Measurements from ENCODE around the gene GPR183.

Gene GPR183, protein sequence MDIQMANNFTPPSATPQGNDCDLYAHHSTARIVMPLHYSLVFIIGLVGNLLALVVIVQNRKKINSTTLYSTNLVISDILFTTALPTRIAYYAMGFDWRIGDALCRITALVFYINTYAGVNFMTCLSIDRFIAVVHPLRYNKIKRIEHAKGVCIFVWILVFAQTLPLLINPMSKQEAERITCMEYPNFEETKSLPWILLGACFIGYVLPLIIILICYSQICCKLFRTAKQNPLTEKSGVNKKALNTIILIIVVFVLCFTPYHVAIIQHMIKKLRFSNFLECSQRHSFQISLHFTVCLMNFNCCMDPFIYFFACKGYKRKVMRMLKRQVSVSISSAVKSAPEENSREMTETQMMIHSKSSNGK

DNA sequence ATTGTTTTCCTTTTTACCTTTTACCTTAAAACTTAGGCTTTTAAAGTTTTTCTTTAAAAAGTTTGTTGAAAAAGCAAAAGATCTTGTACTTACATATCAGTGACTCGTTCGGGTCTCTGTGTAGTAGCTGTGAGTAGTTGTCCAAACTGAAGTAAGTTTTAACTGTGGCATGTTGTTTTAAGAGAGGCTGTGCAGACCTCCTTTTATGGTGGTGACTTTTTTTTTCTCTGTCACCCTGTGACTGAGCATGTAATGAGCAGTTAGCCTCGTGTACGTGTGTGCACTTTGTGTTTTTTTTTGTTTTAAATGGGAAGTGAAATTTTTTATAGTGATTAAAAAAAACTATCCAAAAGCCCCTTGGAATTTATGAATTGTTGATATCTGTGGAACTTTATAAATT is at the start of gene GPR183:
Gene GPR183 (minus strand): TSS at position 153 of the 400 bp plus-strand sequence. CDS start 11,254 bp downstream, outside the sequence.
- TF ChIP-seq, protein P1, sequence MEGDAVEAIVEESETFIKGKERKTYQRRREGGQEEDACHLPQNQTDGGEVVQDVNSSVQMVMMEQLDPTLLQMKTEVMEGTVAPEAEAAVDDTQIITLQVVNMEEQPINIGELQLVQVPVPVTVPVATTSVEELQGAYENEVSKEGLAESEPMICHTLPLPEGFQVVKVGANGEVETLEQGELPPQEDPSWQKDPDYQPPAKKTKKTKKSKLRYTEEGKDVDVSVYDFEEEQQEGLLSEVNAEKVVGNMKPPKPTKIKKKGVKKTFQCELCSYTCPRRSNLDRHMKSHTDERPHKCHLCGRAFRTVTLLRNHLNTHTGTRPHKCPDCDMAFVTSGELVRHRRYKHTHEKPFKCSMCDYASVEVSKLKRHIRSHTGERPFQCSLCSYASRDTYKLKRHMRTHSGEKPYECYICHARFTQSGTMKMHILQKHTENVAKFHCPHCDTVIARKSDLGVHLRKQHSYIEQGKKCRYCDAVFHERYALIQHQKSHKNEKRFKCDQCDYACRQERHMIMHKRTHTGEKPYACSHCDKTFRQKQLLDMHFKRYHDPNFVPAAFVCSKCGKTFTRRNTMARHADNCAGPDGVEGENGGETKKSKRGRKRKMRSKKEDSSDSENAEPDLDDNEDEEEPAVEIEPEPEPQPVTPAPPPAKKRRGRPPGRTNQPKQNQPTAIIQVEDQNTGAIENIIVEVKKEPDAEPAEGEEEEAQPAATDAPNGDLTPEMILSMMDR (IDR thresholded peaks at IDR 0.05; ENCODE audit: extremely low read depth, missing control alignments), result no peak
- DNase-seq (ENCODE audit: low spot score), result peak; percentile 68

DNA sequence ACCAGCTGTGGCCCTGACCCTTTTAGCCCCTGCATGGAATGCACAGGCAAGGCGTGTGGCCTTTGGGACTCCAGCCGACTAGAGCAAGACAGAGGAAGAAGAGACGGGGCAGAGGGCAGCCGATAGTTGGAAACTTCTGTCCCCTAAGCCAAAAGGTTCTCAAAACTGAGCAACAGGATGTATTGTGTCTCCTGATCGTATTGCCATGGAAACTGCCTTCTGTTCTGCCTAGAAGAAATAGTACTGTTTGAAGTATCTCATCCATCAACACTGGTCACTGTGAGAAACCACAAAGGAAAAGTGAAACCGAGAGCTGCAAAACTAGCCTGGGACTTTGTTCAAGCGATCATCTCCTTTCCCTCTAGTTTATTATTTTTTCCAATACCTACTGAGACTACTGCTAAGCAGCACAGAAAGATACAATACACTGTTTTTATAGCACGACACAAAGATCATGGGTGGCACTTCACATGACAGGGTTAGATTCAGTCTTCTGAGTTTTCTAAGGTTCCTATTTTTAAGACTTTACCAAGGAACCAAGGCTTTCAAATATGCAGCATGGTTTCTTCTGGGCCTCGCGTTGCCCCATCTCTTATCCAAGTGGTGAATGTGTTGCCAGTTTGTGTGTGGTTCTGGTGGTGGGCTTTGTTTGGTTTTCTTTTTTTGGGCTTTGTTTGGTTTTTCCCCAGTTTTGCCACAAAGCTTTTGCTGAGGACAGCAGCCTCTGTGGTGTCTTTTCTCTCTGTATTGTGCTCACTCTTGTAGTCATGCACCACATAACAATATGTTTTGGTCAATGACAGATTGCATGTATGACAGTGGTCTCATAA is 49.3 kb upstream of the GPR183 start:
- peak; percentile 68 for DNase-seq (ENCODE audit: low spot score)
- TF ChIP-seq, protein P1 (IDR thresholded peaks at IDR 0.05; ENCODE audit: extremely low read depth, missing control alignments), result no peak

DNA sequence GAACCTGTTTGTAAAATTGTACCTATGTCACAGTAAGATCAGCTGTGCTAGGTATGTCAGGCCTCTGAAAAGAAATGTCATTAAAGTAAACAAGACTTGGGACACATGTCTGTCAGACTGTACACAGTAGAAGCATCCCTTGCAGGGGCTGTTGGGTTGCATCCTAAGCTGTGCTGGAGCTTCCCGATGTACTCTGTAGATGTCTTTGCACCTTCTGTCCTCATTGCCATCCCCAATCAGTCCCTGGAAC is 48.7 kb upstream of the GPR183 start:
- no peak for DNase-seq (ENCODE audit: low spot score)
- TF ChIP-seq, protein P1 (IDR thresholded peaks at IDR 0.05; ENCODE audit: extremely low read depth, missing control alignments), result no peak

GRCh38 chr13:99355267-99356011 is 48.2 kb upstream of the GPR183 start:
- DNase-seq (ENCODE audit: low spot score), result no peak
- TF ChIP-seq, protein P1 (IDR thresholded peaks at IDR 0.05; ENCODE audit: extremely low read depth, missing control alignments), result no peak

DNA sequence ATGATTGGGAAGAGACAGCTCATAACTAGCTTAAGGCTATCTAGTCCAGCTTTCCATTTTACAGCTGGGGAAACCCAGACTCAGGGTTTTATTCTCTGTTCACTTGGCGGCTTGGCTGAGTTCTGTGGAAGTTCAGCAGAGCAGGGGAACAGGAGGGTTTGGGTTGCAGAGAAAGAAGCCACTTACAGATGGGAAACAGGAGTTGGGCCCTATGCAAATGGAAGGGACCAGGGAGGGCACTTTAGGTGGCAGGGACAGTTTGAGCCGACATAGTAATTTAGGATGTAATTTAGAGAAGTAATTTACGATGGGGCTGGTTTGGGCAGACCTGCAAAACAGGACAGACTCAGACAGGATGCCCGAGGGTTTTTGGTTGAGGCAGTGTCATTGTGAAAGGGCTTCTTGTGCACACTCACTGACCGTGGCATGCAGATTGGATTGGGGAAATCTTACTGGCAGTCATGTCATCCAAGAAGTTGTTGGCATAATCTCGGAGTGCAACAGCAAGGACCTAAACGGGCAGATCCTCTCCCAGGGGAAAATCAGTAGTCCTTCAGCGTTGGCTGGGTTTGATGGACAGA is 47.3 kb upstream of the GPR183 start:
- TF ChIP-seq, protein P1 (IDR thresholded peaks at IDR 0.05; ENCODE audit: extremely low read depth, missing control alignments), result no peak
- DNase-seq (ENCODE audit: low spot score), result peak; percentile 30

- no peak for DNase-seq (ENCODE audit: low spot score)
- TF ChIP-seq, protein P1 (IDR thresholded peaks at IDR 0.05; ENCODE audit: extremely low read depth, missing control alignments), result no peak
Observed at GRCh38 chr13:99353836-99354235, 46.6 kb upstream of the GPR183 start.

Data from GM20000 (cell line).